GM18951 (cell line): ENCODE results near the gene PPM1M.

Experiments
- POLR2A ChIP-seq: IDR thresholded peaks from 4 replicates; pipeline ENCODE4 v1.6.1; 2011; ENCODE audit warnings: mild to moderate bottlenecking; ENCODE audit not compliant: insufficient read length, insufficient read depth; ENCODE audit errors: extremely low read depth
- in situ Hi-C: fragments of 300-500 bp; cut with MboI; formaldehyde crosslinking; loops from one replicate; pipeline ENCODE4 v1.12.0; 2022; ENCODE audit warnings: low sequenced_read_pairs, mixed read lengths, inconsistent platforms; ENCODE audit not compliant: unreplicated experiment

The PPM1M gene

GRCh38 chr3:52298149-52299098, 52.9 kb downstream of the PPM1M start:
- in situ Hi-C loops, result loop anchor here (5.0 kb wide), 1 partner anchor 34 kb away; no protein-coding TSS in a partner anchor
- no peak for TF ChIP-seq POLR2A

- no peak for TF ChIP-seq POLR2A
- in situ Hi-C loops, result loop anchor here (5.0 kb wide), 1 partner anchor 33 kb away; no protein-coding TSS in a partner anchor
Measured at GRCh38 chr3:52299247-52299878, 53.8 kb downstream of the PPM1M start.
